Embryonic facial prominence (tissue), 1 donor: Measurements from ENCODE around the gene TMC5.

Experiments
- DNase-seq: peaks from one replicate; pipeline ENCODE4 v3.0.0-alpha.2; 2016; ENCODE audit errors: extremely low spot score

TMC5 gene

GRCh38 chr16:19505600-19506303 is 88.1 kb downstream of the TMC5 start:
- no peak for DNase-seq

GRCh38 chr16:19506965-19507364 is 89.3 kb downstream of the TMC5 start:
- no peak for DNase-seq

GRCh38 chr16:19507867-19508266 is 90.2 kb downstream of the TMC5 start:
- DNase-seq = no peak

- DNase-seq = no peak
Observed at GRCh38 chr16:19512297-19512696, 94.6 kb downstream of the TMC5 start.

GRCh38 chr16:19513377-19514053 is 95.8 kb downstream of the TMC5 start:
- DNase-seq = no peak

- DNase-seq = no peak
Observed at GRCh38 chr16:19515757-19516156, 98.1 kb downstream of the TMC5 start.

GRCh38 chr16:19517424-19518089 is 99.9 kb downstream of the TMC5 start:
- no peak for DNase-seq

GRCh38 chr16:19518388-19518787 is 100.7 kb downstream of the TMC5 start:
- DNase-seq = no peak

GRCh38 chr16:19520861-19521331 is 103.2 kb downstream of the TMC5 start:
- no peak for DNase-seq

GRCh38 chr16:19521471-19522396 is 104.1 kb downstream of the TMC5 start, which contains the start of gene GDE1:
Gene GDE1 (minus strand): TSS chr16:19522098. CDS start chr16:19521964, 134 bp downstream.
- peak; percentile 85 for DNase-seq

- DNase-seq = no peak
Observed at GRCh38 chr16:19522397-19522732, 104.7 kb downstream of the TMC5 start.

- DNase-seq = no peak
Observed at GRCh38 chr16:19522760-19523159, 105.1 kb downstream of the TMC5 start.

GRCh38 chr16:19523184-19523558 is 105.5 kb downstream of the TMC5 start:
- no peak for DNase-seq

- peak; percentile 89 for DNase-seq
Observed at GRCh38 chr16:19523559-19524355, 106.1 kb downstream of the TMC5 start, which contains the start of gene CCP110. Gene CCP110 (plus strand): TSS chr16:19523942. CDS start chr16:19527882, 3,940 bp downstream.

GRCh38 chr16:19524356-19524615 is 106.6 kb downstream of the TMC5 start:
- no peak for DNase-seq

GRCh38 chr16:19524616-19525384 is 107.1 kb downstream of the TMC5 start:
- DNase-seq = no peak

- no peak for DNase-seq
Observed at GRCh38 chr16:19525385-19525723, 107.7 kb downstream of the TMC5 start.

- DNase-seq = no peak
Observed at GRCh38 chr16:19527161-19527560, 109.5 kb downstream of the TMC5 start.

GRCh38 chr16:19528666-19529065 is 111.0 kb downstream of the TMC5 start:
- no peak for DNase-seq

GRCh38 chr16:19532601-19533000 is 114.9 kb downstream of the TMC5 start:
- no peak for DNase-seq
